8988T (cell line): ENCODE results near the gene CALHM4.
A peak's percentile ranks its signal among the peaks of the same experiment; 100 is the strongest.

Experiments used
- DNase-seq: peaks from one replicate; pipeline ENCODE4 v3.0.0; 2011

Gene CALHM4, protein sequence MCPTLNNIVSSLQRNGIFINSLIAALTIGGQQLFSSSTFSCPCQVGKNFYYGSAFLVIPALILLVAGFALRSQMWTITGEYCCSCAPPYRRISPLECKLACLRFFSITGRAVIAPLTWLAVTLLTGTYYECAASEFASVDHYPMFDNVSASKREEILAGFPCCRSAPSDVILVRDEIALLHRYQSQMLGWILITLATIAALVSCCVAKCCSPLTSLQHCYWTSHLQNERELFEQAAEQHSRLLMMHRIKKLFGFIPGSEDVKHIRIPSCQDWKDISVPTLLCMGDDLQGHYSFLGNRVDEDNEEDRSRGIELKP

DNA sequence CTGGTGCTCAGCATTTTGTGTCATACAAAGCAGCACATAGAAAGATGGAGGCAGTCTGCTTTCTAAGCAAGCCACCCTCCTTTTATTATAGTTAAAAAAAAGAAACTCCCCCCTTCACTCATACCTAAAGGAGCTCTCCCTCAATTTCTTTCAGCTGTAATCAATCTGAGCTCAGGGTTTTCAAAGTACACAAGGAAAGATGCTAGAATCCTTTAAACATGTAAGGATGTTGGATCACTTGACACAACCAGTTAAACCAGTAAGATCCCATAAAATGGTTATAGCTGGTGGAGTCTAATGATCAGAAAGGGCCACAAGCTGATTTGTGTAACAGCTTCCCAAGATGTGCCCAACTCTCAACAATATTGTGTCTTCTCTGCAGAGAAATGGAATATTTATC is at the start of gene CALHM4:
Gene CALHM4, plus strand, starts transcription at position 301 of the 400 bp plus-strand sequence. Its CDS starts 43 bp downstream, at position 344.
- DNase-seq = no peak

DNA sequence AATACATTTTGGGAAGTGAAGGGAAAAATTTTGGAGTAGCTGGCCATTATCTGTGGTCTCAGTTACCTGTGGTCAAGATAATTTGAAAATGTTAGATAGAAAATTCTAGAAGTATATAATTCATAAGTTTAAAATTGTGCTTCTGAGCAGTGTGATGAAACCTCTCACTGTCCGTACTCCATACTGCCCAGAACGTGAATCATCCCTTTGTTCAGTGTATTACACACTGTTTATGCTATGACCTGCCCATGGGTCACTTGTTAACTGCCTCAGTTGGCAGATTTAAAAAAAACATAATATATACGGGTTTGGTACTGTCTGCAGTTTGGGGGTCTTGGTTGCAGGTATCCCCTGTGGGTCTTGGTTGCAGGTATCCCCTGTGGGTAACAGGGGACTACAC is 46.2 kb upstream of the CALHM4 start:
- DNase-seq = no peak

DNA sequence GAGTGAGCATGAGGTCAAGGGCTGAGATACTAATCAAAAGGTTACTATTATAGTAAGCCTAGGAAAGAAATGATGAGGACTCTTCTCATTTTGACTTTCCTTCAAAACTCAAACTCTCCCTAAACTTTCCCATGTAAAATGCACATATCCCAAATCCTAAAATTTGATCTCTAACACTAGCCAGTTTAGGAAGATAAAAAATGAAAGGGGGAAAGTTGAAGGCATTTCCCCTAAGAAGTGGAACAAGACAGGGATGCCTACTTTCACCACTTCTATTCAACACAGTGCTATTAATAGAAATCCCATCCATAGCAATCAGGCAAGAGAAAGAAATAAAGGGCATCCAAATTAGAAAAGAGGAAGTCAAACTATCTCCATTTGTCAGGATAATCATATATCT is 45.0 kb upstream of the CALHM4 start:
- no peak for DNase-seq

DNA sequence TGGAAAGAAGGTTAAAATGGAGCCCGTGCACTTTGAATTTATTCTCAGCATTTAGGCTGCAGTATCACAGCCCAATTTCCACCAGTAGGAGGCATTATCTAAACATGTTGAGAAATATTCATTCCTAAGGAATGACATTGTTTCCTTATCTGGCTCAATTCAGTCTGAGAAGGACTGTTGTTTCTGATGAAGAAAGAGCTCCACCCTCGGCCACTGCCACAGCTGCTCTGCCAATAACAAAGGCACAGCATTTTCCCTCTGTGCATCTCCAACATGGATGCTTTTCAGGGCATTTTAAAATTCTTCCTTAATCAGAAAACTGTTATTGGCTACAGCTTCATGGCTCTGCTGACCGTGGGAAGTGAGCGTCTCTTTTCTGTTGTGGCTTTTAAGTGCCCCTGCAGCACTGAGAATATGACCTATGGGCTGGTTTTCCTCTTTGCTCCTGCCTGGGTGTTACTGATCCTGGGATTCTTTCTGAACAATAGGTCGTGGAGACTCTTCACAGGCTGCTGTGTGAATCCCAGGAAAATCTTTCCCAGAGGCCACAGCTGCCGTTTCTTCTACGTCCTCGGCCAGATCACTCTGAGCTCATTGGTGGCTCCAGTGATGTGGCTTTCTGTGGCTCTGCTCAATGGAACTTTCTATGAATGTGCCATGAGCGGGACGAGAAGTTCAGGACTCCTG is 42.0 kb upstream of the CALHM4 start, which contains the start of gene CALHM5:
Gene CALHM5, plus strand, starts transcription at position 216 of the 687 bp plus-strand sequence. Its CDS starts 58 bp downstream, at position 274.
- peak; percentile 9 for DNase-seq

DNA sequence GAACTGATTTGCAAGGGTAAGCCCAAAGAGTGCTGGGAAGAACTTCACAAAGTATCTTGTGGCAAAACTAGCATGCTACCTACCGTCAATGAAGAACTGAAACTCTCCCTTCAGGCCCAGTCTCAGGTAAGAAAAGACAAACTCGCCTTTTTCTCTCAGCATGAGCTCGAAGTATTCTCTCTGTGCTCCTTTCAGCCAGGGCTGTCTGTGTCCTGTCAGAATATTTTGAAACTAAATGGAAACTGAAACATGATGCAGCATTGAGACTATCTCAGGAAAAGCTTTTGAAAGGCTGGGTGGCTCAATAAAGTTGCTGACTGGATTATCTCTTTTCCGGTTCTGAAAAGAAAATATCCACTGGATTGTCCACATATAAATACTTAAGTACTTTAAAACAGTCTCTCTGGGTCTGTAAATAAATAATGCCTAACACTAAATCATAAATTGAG is 41.4 kb upstream of the CALHM4 start:
- DNase-seq = no peak

DNA sequence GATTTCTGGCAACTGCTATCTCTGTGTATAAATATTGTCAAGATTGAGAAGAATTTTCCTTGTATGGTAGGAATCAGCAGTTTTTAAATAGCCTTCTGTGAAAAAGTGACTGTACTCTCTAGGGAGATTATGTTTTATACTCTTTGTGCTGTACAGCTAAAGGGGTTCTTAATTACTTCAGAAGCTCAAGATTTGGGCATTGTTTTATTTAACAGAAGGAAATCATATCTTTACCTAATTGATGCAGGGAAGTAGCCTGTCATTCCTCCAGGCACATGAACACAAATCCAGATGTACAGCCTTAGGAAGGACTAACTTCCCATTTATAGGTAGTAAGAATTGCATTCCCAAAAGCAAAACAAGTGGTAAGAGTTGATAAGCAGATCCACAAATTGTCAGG is 40.8 kb upstream of the CALHM4 start:
- no peak for DNase-seq

DNA sequence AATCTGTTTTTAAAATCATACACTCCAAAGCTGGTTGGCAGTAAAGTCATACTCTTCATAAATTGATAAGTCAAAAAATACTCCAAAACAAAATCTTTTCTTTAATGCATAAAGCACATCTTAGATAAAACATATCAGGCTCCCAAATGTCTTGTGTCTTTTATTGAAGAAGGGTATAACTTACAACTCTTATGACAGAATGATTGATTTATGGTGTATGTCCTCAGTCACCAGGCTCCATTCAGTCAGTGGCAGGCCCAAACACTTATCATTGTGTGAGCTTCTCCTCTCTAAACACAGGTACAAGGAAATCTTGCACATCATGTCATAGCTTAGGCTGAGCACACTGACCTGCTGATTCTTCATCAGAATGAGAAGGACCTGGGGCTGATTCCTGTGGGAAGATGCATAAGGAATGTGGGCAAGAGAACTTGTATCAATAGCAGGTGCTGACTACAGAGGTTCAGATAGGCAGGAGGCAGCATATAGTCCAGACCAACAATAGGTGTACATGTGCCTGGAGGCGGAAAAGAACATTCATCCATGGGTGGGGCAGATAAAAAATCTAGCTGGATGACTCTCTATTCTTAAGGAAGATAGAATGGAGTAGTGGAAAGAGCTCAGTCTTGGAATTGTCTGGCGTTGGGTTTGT is 40.2 kb upstream of the CALHM4 start:
- DNase-seq = no peak

DNA sequence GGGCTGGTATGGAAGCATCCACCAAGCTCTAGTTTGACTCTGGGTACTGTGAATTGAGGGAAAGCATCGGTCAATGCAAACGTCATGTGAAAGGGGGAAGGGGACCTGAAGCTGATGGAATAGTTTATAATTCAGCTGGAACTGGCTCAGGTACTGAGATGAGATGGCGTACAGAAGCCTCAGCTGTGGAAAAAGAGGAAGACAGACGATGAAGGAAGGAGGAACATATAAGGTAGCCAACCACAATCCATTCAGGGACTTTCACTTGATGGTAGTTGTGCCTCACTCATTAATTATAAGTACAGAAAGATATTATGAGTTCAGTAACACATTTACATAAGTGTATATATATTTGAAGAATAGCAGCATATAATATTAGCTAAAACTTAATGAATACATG is 39.4 kb upstream of the CALHM4 start:
- no peak for DNase-seq

DNA sequence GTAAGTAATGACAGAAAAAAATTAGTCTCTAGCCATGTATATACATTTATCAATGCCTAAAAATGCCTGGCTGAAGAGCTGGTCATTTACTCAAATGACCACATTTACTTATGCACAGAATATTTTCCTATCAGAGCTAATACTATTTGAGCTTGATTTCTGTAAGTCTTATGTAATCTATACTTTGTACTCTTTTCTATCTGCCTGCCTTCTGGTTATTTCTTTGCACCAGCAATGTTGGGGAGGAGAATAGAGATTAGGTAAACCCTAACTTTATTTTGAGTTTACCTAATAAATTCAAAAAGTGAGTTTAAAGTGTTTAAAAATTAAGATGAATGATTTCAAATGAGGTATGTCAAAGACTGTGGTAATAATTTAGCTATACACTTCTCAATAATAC is 38.4 kb upstream of the CALHM4 start:
- no peak for DNase-seq

DNA sequence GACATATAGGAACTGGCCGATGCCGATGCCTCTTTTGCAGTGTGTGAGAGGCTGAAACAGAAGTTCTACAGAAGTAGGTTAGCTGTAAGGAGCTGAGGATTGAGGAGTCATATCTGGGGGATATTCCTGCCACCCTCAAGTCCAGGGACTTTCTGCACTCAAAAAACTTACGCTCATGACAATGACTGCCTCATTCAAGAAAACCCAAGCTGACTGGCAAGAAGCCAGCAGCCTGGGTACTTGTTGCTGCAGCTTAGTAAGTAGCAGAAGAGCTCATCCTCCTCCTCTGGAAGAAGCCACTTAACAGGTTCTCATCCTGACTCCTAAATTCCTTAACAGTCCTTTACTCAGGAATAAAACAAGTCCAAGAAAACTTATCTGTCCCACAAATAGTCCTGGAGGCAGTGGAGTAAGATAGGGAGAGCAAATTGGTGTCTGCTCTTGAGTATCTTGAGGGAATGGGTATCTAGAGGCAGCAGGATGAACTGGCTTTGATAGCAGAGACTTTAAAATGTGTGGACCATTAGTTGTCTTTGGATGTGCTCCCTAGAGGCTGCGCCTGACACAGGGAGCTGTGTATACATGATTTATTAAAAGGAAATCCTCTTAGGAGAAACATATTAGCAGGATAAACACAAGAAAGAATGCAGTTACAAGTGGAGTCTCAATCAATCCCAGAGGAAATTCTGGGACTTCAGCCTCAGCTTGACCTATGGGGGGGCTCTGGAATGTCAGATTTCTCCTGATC is 34.8 kb upstream of the CALHM4 start:
- DNase-seq = no peak

DNA sequence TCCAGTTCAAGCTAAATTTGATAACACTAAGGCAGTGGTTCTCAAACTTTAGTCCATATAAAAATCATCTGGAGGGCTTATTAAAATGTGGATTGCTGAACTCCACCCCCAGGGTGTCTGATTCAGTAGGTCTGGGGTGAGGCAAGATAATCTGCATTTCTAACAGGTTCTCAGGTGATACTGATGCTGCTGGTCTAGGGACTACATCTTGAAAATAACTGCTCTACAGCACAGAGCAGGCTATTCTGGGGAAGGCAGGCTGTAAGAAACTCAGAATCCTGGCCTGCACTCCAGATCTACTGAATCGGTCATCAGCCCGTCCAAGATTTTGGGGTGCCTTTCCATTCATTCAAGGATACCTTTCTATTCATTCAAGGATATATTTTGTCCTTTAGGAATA is 30.7 kb upstream of the CALHM4 start:
- DNase-seq = no peak

DNA sequence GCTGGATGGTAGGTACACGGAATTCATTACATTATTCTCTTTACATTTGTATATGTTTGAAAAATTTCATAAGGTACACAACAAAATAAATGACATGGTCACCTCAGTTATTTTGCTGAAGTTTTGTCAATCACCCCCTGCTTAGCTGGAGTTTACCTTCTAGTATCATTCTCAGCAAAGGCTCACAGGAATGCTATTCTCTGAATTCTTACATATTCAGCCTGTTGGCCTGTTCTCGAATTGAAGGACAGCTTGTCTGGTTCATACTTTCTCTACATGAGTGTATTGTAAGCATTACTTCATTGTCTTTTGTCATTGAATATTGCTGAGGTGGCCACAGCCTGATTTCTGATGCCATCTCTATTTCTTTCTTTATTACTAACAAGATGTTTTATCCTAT is 29.3 kb upstream of the CALHM4 start:
- DNase-seq = no peak

DNA sequence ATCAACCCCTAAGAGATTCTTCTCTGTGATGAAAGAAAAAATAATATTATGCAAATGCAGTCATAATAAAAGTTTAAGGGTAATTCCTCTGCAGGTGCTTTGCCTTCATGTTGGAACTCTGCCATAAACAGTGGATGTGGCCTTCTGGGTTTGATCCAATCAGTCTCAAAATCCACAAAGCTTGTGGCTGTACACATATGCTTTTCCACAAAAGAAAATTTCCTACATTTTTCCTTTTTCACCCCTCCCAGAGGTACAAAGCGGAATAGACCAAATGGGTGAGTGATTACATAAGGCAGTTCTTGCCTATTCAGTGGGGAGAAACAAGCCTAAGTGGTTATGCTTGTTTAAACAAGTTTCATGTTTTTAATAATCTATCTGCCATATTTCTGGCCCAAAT is 25.4 kb upstream of the CALHM4 start:
- DNase-seq = no peak

DNA sequence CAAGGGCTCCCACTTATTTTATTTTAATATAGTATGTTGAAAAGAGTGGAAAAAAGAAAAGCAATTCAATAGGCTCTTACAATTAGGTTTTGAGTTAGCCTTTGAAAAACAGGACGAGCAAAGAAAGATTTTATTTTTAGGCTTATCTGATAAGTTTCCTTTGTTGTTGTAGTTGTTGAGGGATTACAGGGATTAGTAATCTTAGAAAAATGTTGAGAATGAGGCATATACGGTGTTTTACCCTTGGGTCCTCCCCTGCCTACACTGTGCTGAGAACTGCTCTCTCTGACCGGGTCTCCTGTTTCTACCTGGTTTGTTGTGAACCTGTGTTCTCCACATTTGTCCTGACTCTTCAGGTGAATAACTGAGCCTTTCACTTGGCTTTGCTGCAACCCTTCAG is 24.8 kb upstream of the CALHM4 start:
- no peak for DNase-seq

DNA sequence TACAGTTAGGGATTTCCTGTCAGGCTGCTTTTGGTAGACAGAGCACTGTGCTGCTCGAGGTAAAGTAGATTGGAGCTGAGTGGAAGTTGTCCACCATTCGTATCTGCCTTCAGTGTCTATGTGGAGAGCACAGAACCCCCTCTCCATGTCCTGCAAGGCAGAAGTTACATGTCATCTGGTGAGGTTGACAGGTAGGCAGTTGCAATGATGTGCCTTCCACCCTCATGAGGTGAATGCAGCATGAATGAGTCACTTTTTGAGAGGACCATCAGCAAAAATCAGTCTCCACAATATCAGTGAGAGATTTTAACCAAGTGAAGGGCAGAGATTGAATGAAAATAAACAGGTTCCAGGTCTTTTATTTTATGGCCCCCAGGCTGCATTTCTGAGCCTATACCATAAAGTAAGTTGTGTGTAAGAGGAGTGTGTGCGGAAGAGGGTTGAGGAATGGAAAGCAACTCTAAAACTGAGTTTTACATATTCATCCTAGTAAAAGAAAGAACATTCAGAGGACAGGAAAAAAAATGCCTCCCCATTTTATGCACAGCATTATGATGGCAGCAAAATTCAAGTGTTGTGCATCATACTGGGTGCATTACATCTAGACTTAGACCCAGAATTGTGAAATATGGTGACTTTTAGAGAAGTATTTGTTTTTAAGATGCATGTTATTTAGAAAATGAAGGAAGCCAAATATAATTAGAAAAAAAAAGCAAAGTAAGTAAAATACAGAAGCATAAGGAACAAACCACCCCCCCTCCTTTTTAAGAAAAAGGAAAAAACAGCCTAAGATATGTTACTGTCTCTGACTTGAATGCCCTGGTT is 23.9 kb upstream of the CALHM4 start:
- DNase-seq = no peak

DNA sequence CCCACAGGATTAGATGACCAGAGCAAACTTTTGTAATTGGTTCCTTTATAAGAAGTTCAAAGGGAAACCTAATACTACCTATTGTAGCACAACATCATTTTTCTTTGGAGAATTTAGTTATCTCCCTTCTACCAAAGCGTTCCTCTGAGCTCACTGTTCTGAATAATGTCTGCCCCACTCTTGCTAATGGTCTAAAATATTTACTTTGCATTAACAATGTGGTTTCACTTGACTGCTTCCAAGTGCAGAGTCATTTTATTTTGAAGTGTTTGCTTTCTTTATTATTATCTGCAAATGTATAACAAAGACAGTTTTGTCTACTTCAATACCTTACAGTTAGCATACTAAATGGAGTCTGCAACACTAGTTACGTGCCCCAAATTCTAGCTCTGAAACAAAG is 23.1 kb upstream of the CALHM4 start:
- DNase-seq = no peak

DNA sequence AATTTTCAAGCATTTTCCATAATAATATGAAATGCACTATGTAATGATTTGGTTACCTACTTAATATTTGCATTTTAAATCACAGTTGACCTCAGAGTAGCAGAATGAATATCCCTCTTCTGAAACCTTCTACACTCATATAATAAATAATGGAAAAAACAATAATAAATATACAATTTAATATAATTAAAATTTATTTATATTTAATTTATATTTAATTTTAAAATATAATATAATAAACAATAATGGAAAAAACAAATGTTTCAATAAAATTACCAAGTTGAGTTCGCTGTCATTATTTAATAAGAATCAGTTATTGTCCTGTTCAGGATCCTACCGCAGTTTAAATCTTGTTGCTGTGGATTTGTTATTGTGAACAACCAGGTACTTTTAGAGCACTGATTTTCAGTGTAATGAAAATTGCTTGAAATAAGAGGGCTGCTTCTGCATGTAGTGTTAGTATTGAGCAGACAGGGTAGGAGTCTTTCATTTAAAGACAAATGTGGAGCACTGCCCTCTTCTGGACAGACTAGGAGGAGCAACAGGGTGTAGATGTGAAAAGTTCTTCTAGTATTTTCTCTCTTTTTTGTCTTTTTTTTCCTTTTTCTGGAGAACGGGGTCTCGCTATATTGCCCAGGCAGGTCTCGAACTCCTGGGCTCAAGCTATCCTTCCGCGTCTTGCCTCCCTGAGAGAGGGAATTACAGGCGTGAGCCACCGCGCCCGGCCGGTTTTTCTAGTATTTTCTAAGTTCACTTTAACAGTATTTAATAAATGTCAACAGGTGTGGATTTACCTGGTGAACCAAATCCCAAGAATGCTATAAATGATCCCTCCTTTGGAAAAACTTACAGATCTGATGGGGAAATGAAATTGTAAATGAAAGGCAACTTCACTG is 21.6 kb upstream of the CALHM4 start:
- peak; percentile 17 for DNase-seq

DNA sequence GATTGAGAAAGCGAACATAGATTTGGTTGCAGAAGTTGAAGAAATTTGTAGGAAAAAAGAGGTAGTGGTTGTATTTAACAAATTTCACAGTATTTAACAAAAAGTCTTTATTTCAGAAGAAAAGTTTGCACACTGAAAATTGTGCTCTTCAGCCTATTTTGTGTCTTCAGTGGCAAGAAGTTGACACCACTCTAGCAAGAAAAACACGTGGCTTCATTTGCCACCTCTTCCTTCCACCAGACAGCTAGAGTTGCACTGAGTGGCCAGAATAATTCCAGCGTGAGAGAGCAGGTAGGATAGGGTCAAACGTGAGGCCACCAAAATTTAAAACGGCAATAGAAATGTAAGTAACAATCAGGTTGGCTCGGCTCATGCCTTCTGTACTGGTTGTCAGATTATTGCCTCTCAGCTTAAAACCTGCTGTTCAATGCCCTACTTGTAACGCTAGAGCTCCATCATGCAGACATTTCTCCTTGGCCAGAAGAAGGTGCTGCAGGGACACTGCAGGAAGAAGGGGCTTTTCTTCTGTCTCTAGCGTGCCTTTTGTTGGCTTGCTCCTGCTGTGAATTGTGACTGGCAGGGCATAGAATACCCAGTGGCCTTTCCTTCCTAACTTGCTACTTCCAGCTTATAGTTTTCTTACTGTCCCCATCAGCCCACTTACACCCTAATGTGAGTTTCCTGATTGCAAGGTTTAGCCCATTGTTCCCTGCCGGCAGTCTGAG is 20.2 kb upstream of the CALHM4 start:
- DNase-seq = no peak

DNA sequence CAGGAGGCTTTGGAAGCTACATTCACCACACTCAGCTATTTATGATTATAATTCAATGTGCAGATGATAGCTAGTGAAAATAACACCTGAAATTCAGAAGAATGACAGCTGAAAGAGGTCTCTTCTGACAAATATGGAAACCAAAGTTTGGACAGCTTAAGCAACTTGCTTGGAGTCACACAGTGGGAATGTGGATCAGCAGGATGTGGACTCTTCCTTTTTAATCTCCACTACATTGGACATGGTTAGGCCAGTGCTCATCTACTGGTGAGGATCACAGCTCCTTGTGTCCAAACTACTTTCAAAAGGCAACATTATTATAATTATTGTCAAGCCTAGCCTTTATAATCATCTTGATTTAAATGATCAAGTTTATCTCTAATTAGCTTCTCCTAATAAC is 18.4 kb upstream of the CALHM4 start:
- no peak for DNase-seq

DNA sequence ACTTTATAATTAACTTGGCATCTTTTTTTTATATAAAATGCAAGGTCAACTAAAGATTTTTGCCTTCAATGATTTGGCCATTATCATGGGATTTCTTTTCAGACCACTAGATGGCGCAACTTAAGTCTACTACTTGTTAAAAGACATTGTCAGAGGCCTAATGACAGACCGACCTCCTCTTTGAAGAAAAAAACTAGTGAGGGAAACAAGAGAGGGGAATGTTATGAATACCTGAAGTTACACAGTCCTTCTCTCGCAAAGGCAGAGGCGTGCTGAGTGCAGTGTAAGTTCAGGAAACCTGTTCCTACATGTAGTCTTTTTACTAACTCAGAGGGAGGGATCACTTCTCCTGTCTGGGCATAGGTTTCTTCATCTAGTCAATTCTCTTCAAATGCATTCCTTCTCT is 17.3 kb upstream of the CALHM4 start:
- no peak for DNase-seq

DNA sequence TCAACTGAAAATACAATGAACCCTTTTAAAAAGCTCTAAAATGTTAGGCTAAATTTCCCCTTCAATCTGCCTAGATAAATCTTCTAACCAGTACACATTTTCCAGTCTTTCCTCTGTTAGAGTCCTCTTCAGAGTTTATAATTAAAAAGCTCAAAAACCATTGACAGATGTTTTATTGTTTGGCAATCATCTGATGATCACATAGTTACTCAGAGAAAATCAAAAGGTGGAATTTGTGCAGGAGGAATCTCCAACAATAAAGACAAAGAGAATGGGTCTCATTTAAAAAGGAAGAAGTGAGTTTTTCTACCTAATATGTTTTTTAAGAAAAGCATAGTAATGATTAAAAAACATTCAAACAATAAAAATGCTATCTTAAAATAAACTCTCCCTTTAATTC is 11.1 kb upstream of the CALHM4 start:
- DNase-seq = no peak
